Kidney (tissue), 14 donors: ENCODE results near the gene SRP54. TPM values are rescaled to one million over a fixed set of nuclear protein-coding genes. Genes with fewer than 3 reads are reported as not detected.

Source experiments
- DNase-seq, 5 donors: peaks; one replicate each; pipeline ENCODE4 v3.0.0-alpha.2; 2013 to 2020
- FAIRE-seq: peaks from 2 replicates; lab custom pipeline; 2012; peaks lifted over from hg19 to GRCh38; lab: Jason Lieb, UNC
- H3K27ac ChIP-seq, 2 donors: one replicate each; pipeline ENCODE4 v1.7.0; 2013; ENCODE audit warnings: low read depth in 2 of 2, low read length in 2 of 2, inconsistent platforms in 1 of 2
- H3K27me3 ChIP-seq: one replicate; pipeline ENCODE4 v1.7.1; 2013; ENCODE audit warnings: low read length, inconsistent platforms; ENCODE audit not compliant: control insufficient read depth, insufficient read depth
- H3K36me3 ChIP-seq, 3 donors: one replicate each; pipeline versions ENCODE4 v1.7.0 to v1.7.1; 2013; ENCODE audit warnings: low read length in 3 of 3, control low read depth in 1 of 3, inconsistent platforms in 1 of 3; ENCODE audit not compliant: insufficient read depth in 3 of 3, control insufficient read depth in 2 of 3
- H3K4me1 ChIP-seq, 3 donors: one replicate each; pipeline versions ENCODE4 v1.7.0 to v1.7.1; 2013; ENCODE audit warnings: low read length in 3 of 3, inconsistent platforms in 1 of 3, low read depth in 1 of 3; ENCODE audit not compliant: control insufficient read depth in 2 of 3, insufficient read depth in 2 of 3
- H3K4me3 ChIP-seq, 3 donors: one replicate each; pipeline versions ENCODE4 v1.7.0 to v1.8.1; 2013; ENCODE audit warnings: low read length in 3 of 3, control low read depth in 1 of 3, inconsistent platforms in 1 of 3
- H3K9ac ChIP-seq, 3 donors: one replicate each; pipeline versions ENCODE4 v1.7.0 to v1.7.1; 2013; ENCODE audit warnings: low read length in 3 of 3, control low read depth in 1 of 3, inconsistent platforms in 1 of 3
- H3K9me3 ChIP-seq, 3 donors: one replicate each; pipeline versions ENCODE4 v1.7.0 to v1.7.1; 2013; ENCODE audit warnings: low read length in 3 of 3, control low read depth in 1 of 3, inconsistent platforms in 1 of 3; ENCODE audit not compliant: control insufficient read depth in 2 of 3, insufficient read depth in 1 of 3
- CTCF ChIP-seq: IDR thresholded peaks from 3 replicates; pipeline ENCODE4 v1.5.1; 2012; ENCODE audit warnings: mild to moderate bottlenecking, moderate library complexity, borderline replicate concordance; ENCODE audit not compliant: insufficient read depth; ENCODE audit errors: extremely low read depth
- intact Hi-C: fragments of 100-400 bp; cut with DNase I; formaldehyde crosslinking; loops from one replicate; pipeline ENCODE4 v1.11.1; 2022
- polyA plus RNA-seq: library from polyadenylated mRNA; stranded (reverse); fragments of 350-450 nt; fragmentation: Illumina TruSeq; extraction: RNeasy Lipid Tissue Mini Kit (QIAGEN cat#74804); gene quantifications from one replicate; pipeline ENCODE4 v1.2.3, GENCODE V29; 2014; ENCODE audit warnings: low read depth, low replicate concordance; ENCODE audit not compliant: insufficient read depth
- total RNA-seq: library from RNA; stranded (reverse); fragmentation: NEBNext Ultra II Directional; extraction: Animal tissue kit (Norgen Biotek cat#: 25700); gene quantifications from one replicate; pipeline ENCODE4 v1.2.1, GENCODE V29; 2021
- donor health status: control.
- donor health status: control.
- donor health status: control.
- donor health status: control.
- donor health status: control.
- donor health status: DM: yes; HTN: yes; CAD: no.
- donor health status: Normal renal cell carcinoma (clear cell type).

The SRP54 gene
- total and polyA plus RNA-seq, 2 donors from 2014 or later = 37.3 to 54.3 TPM

- intact Hi-C loops = no loop called here
- no peak for FAIRE-seq
- peaks cover 0 to 5% (median 2%) of the 10 kb centered on the region in 3 donors for H3K4me1 ChIP-seq
- peak; percentile 97 to 99 (median 99) for DNase-seq
- H3K4me3 ChIP-seq = peak within 1 kb of the TSS; percentile 90 to 93 (median 91)
- H3K9ac ChIP-seq = peak within 1 kb of the TSS; percentile 90 to 98 (median 93)
- no peaks in the 10 kb centered on the region for H3K9me3 ChIP-seq
- H3K27me3 ChIP-seq = no peaks in the 10 kb centered on the region
- peak within 1 kb of the TSS; percentile 93 to 97 for H3K27ac ChIP-seq
- no peak for TF ChIP-seq CTCF
- H3K36me3 ChIP-seq = no peaks in the 10 kb centered on the region
Observed at GRCh38 chr14:35046048-35046750, 63.4 kb downstream of the SRP54 start, which contains the start of gene FAM177A1. Gene FAM177A1 (plus strand): TSS chr14:35046272. CDS start chr14:35046464, 192 bp downstream.

- DNase-seq = peak in 2 of 5 donors; percentile 64 to 77
- Histone ChIP-seq H3K4me1 (peaks cover 0 to 5% (median 2%) of the 10 kb centered on the region in 3 donors), H3K9ac (peak overlapping the region; percentile 61 to 98 (median 93)), H3K4me3 (peak overlapping the region; percentile 78 to 91 (median 83)), H3K36me3 (no peaks in the 10 kb centered on the region), H3K27me3 (no peaks in the 10 kb centered on the region), H3K9me3 (no peaks in the 10 kb centered on the region), H3K27ac (peak overlapping the region; percentile 91 to 93)
- intact Hi-C loops = no loop called here
- FAIRE-seq = no peak
- no peak for TF ChIP-seq CTCF
Observed at GRCh38 chr14:35046751-35047536, 64.2 kb downstream of the SRP54 start.

- intact Hi-C loops = no loop called here
- Histone ChIP-seq H3K4me1 (peaks cover 0 to 5% (median 2%) of the 10 kb centered on the region in 3 donors), H3K4me3 (peak overlapping the region in 2 of 3 donors; percentile 83 to 91), H3K36me3 (no peaks in the 10 kb centered on the region), H3K9ac (no peak overlapping the region), H3K27me3 (no peaks in the 10 kb centered on the region), H3K27ac (no peak overlapping the region), H3K9me3 (no peaks in the 10 kb centered on the region)
- FAIRE-seq (no peak), DNase-seq (no peak)
- no peak for TF ChIP-seq CTCF
Observed at GRCh38 chr14:35047976-35048513, 65.3 kb downstream of the SRP54 start.
